AG09319 (cell line): ENCODE measurements around the gene TUBGCP6.
"Not testable (repeated sequence)": the region's sequence is repeated elsewhere in the genome, so short reads cannot be mapped to it uniquely, and the experiment has no call there.

Experiments
- DNase-seq: peaks from one replicate; pipeline ENCODE4 v3.0.0-alpha.2; 2010; ENCODE audit warnings: low read depth; ENCODE audit errors: extremely low read depth
- TF ChIP-seq, protein P1 (sequence below): IDR thresholded peaks from 2 replicates; pipeline ENCODE4 v1.5.1; 2011; ENCODE audit warnings: low read depth, mild to moderate bottlenecking, inconsistent platforms, low read length, moderate library complexity

The TUBGCP6 gene

GRCh38 chr22:50207383-50208140, 37.3 kb downstream of the TUBGCP6 start:
- TF ChIP-seq, protein P1, sequence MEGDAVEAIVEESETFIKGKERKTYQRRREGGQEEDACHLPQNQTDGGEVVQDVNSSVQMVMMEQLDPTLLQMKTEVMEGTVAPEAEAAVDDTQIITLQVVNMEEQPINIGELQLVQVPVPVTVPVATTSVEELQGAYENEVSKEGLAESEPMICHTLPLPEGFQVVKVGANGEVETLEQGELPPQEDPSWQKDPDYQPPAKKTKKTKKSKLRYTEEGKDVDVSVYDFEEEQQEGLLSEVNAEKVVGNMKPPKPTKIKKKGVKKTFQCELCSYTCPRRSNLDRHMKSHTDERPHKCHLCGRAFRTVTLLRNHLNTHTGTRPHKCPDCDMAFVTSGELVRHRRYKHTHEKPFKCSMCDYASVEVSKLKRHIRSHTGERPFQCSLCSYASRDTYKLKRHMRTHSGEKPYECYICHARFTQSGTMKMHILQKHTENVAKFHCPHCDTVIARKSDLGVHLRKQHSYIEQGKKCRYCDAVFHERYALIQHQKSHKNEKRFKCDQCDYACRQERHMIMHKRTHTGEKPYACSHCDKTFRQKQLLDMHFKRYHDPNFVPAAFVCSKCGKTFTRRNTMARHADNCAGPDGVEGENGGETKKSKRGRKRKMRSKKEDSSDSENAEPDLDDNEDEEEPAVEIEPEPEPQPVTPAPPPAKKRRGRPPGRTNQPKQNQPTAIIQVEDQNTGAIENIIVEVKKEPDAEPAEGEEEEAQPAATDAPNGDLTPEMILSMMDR, result no peak
- no peak for DNase-seq

DNA sequence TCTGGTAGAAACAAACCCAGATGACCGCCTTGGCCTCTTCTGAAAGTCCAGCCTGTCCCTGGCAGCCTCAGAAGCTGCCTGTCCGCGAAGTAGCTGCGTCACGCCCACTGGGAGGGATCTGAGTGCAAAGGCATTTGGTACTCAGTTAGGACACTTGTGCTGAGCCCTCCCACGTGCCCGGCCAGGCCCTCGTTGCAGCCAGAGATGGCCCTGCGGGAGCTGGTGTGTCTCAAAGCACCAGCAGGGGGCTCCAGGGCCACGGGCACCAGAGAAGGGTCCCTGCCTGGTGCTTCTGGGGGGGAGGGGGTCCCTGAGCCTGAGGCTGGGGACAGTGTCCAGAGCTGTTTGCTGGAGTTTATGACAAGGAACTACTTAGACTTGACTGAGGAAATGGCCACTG, 38.2 kb downstream of the TUBGCP6 start:
- TF ChIP-seq, protein P1, result peak; percentile 36
- no peak for DNase-seq

- DNase-seq, result no peak
- TF ChIP-seq, protein P1, result no peak
Measured at GRCh38 chr22:50205781-50206569, 38.8 kb downstream of the TUBGCP6 start.

- DNase-seq, result not testable (repeated sequence)
Measured at GRCh38 chr22:50204998-50205397, 39.8 kb downstream of the TUBGCP6 start.

GRCh38 chr22:50204571-50204970, 40.3 kb downstream of the TUBGCP6 start:
- TF ChIP-seq, protein P1, result no peak
- DNase-seq, result no peak

DNA sequence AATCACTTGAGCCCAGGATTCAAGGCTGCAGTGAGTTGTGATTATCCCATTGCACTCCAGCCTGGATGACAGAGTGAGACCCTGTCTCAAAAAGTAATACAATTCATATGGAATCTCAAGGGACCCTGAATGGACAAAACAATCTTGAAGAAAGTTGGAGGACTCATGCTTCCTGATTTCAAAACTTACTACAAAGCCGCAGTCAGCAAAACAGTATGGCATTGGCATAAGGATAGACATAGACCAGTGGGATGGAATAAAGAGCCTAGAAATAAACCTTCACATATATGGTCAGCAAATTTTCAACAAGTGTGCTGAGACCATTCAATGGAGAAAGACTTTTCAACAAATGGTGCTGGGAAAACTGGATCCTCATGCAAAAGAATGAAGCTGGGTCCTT, 41.5 kb downstream of the TUBGCP6 start:
- DNase-seq, result no peak
- TF ChIP-seq, protein P1, result no peak

GRCh38 chr22:50202130-50202666, 42.6 kb downstream of the TUBGCP6 start:
- TF ChIP-seq, protein P1, result no peak
- DNase-seq, result no peak
